Right hindlimb (tissue), 1 donor: ENCODE data around the gene SPTLC3.

Experiments used
- DNase-seq: peaks from one replicate; pipeline ENCODE4 v3.0.0-alpha.2; 2018

SPTLC3 gene

DNA sequence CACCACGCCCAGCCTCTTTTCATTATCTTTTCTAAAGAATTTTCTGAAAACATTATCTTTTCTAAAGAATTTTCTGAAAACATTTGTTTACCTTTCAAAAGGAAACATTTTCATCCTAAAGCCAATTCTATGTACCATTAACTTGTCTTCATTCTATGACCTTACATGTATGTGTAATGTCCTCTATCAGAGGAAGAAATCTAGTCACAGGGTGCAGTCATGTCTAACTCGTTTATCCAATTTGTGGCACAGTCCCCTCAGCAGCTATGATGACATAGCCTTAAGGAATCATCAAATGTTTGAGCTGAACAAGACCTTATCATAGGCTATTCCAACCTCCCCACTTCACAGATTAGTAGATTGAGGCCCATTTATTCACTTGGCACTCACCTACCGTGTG is 21.5 kb upstream of the SPTLC3 start:
- DNase-seq = no peak

DNA sequence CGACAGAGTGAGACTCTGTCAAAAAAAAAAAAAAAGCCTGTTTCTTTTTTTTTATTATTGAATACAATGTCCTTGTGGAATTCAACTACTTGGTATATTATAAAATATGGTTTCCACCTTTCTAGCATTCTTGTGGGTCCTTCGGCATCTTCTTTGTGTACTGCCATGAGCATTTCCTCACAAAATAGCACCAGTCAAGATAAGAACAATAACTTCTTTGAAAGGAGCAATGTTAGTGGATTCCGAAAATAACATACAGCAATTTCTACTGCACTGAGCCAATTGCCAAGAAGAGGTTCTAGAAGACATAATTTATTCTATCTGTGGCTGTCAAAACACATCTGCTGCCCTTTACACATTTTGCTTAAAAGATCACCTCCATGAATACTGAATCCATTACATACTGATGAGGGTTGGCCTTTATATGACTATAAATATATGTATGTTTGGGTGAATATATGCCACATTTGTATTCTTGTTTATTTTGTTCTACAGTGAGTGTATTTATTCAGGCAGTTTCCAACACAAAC is 19.1 kb upstream of the SPTLC3 start:
- no peak for DNase-seq

DNA sequence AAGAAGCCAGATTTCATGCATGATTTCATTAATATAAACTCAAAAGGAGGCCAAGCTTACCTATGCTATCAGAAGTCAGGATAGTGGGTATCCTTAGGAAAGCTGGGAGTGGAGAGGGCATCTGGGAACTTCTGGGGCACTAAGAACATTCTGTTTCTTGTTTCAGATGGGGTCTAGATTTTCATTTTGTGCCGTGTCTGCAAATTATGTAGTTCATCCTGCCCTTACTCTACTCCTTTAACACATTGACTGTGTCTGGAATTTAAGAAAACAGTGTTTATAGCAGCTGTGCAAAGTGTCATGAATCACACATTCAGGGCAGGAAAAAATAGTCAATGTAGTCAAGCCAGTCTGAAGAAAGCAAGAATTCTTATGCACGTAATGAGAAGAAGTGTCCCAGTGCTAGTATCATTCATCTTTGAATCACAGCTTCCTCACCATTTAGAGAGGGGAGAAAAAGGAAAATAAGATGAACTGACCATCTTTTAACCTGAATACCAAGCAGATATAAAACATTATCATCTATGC is 11.6 kb upstream of the SPTLC3 start:
- no peak for DNase-seq

DNA sequence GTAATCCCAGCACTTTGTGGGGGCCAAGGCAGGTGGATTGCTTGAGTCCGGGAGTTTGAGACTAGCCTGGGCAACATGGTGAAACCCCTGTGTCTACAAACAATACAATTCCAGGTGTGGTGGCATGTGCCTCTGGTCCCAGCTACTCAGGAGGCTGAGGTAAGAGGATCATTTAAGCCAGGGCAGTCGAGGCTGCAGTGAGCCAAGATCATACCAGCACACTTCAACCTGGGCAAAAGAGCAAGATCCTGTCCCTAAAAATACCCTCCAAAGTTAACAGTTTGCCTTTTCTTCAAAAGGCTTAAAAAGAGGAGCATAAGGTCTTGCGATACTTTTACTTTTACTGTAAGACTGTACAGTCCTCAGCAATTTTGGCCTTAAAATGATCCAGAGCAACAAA is 10.7 kb upstream of the SPTLC3 start:
- DNase-seq = no peak

DNA sequence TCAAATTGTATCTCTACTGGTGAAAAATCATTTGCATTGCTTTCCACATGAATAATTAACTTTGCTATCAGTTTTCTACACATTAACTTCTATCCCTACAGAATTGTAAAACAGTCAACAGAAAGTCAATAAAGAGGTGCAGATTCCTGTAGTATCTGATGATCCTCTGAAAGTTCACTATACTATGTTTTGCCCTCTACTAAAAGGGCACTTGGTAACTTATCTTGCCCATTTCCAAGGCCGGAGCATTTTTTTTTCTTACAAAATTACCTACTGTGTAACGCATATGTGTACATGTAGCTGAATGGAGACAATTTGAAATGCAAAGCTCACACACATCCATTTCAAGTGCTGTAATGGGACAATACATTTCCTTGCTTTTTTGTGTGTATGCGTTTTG is 9.6 kb upstream of the SPTLC3 start:
- DNase-seq = no peak

DNA sequence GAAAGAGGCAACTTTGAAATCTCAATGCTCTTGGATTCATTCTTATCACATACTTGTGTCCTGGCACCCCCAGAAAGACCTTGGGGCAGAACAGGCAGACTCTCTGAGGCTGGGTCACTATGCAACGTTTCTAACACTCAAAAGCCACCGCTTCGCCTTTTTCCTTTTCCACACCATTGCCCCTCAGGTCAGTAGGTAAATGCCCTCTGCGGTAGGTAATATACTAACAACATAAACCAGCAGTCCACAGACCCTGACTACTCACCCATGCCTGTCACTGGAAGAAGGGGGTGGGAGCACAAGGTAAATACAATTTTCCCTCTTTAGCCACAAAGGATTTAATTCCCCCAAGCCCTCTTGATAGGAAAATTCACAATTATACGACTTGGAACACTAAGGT is 6.5 kb upstream of the SPTLC3 start:
- no peak for DNase-seq

DNA sequence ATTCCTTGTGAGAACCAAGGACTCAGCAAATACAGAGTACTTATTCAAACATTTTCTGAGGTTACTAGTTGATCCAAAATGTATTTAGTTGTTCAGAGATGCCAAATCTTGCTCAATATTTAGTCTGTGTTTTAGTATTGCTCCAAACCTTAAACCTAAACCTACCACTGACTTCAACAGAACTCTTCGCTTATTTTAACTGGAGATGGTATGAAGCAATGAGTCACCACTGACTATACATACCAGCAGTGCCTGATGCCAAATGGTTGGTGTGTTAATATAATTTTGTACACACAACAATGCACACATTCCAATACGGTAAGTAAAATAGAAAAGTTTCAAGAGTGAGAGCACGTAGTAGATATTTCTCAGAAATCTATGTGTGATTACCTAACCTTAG is 1.9 kb upstream of the SPTLC3 start:
- no peak for DNase-seq

DNA sequence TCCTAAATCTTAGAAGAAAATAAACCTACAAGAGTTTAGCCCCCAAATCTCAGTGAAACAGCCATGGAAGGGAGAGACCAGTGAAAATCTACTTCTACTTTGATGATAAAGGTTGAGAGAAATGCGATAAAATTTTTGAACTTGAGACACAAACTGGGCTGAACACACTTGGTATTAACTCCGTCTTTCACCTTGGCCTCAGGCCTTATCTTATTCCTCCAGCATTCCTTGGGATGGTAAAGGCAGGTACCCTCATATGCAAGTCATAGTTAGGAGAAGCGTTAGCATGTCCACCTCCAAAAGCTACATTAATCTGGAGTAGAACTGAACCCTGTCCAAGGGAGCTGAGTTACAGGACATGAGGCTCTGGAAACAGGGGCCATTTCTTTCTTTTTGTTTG is 1.2 kb upstream of the SPTLC3 start:
- DNase-seq = no peak

DNA sequence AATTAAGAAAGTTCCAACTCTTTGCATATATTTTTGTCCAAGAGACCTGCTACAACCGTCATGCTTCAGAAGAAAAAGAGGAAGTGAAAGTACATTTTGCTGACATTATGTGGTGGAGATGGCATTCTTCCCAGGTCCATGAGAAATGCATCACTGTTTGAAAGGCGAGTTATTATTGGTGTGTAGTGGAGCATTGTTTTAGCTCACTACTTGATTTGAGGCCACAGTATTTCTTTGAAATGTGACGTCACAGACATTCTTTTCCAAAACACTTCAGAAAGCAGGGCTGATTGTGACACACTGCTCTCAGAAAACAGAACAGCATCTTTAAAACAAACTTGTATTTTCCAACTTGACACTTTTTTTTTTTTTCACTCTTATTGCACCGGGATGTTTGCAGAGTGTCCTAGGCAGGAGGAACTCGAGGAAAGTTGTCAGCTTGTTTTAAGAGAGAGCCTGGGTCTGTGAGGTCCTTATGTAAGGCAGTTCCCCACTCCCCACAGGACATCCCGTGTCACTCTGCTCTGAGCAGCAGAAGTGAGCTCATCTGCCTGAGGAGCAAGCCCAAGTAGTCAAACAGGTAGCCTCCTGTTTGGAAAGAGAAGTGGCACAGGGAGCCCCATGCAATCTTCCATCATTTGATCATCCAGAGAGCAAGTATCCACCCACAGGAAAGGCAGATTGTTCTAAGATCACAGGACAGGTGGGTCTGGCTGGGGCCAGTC is 1.1 kb downstream of the SPTLC3 start:
- DNase-seq = peak; percentile 66

DNA sequence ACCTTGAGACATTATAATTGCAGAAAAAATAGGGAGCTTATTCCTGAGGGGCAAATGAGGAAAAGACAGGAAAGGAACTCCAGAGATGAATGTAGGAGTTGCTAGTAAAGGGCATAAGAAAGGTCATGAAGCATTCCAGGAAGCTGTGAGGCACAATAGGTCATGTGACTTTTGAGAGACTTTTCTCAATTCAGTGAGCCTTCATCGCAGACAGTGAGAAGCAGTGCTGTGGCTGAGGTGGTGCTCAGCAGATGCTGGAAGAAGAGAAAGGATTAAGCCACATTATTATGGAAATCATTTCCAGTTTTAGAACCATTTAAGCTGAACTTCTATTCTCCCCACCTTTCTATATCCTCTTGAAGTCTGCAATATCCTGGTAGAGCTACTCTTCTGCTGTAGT is 4.1 kb downstream of the SPTLC3 start:
- DNase-seq = no peak

DNA sequence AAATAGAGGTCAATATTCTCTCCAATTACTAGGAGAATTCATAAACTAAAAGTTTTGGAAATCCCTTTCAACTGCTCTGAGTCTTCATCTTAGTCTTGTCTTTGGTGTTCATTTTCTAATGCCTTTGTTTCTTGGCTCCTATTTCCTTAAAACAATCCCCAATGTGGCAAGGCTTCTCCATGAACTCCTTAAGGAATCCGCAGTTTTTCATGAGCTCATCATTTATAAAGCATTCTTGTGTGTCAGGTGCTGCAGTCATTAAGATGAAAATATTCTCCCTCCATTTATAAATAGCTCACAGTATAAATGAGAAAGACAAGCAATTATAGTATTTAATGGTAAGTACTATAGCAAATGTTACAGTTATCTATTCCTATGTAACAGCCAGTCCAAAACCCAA is 4.6 kb downstream of the SPTLC3 start:
- no peak for DNase-seq

DNA sequence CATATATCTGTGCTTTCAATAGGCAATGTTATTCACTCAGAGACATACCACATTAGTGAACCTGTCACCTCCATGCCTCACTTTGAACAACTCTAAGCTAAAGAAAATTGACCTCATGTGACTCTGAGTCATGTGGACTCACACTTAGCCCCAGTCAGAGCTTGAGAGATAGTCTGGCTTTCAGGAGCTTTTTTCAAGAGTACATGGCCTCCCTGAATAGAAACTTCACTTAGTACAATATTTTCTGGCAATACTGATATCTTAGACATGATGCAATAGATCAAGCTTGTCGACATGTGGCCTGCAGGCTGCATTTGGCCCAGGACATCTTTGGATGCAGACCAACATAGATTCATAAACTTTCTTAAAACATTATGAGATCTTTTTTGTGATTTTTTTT is 8.5 kb downstream of the SPTLC3 start:
- no peak for DNase-seq

DNA sequence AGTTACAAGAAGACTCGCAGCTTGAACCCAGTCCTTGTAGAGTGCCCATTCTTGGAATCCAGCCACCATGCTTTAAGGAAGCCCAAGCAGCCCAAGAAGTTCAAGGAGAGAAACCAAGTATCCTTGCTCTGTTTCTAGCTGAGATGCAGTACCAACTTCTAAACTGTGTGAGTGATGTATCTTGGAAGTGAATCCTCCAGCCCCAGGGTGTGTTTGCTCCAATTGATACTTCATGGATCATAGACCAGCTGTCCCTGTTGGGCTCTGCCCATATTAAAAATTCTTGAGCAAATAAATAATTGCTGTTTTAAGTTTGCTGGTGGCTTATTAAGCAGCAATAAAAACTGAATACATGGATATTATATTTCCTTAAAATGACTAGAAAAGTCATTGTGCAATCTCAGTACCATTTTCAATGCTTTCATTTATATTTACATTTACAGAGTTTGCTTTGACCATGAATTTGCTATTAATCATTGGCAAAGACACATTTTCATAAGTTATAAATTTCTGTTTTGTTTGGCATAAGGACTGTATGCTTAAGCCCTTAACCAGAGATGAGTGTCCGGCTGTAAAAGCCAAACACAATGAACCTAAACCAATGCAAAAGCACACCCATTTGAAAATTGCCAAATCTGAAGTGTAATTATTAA is 9.2 kb downstream of the SPTLC3 start:
- DNase-seq = no peak

DNA sequence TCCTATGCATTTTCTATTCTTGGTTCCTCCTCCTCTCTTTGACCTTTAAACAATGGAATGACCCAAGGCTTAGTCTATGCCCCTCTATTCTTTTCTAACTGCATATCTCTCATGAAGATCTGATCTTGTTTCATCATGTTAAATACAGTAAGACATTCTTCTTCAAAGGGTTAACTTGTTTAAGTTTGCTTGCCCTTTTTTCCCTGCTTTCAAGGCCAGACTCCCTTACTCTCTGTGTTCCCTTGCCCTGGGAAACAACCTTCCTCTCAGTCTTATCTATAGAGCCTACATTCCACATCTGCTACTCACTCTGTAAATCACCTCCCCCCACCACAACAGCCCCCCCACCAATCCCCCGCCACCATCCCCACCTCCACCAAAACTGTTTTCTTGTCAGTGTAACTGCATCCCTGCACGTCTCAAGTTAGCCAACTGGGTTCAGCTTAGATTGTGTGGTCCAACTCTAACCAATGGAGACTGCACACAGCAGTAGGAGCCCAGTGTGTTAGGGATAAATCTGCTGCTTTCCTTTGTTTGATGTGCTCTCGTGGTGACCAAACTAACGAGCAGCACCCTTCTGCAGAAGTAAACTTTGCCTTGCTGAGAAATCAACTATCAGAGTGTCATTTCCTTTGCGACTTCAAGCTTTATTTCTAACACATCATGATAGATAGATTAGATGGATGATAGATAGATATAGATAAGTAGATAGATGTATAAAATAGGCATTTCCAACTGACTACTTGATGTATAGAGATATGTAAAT is 12.6 kb downstream of the SPTLC3 start:
- DNase-seq = no peak

DNA sequence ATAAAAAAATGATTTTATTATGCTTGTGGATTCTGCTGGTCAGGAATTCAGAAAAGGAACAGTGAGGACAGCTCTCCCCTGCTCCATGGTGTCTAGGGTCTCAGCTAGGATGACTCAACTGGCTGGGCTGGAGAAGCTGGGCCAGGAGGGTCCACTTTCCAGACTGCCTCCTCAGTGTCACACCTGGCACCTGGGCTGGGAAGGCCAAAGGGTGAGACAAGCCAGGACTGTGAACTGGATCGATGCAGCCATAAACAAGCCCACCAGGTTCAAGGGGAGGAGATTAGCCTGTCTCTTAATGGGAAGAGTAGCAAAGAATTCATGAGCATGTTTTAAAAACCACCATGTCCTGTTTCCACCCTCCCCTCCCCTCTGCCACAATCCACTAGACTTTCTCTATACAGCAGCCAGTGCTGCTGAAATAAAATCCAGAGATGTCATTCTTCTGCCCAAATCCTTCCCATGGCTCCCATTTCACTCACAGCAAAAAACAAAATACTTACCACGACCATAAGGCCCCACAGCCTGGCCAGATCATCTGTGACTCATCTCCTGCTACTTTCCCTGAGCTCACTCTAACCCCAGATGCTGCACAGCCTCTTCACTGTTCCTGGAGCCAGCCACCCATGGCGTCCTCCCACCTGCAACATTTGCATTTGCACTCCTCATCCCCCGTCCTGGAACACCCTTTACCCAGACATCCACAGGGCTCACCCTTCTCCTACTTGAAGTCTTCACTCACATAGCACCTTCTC is 13.8 kb downstream of the SPTLC3 start:
- no peak for DNase-seq

DNA sequence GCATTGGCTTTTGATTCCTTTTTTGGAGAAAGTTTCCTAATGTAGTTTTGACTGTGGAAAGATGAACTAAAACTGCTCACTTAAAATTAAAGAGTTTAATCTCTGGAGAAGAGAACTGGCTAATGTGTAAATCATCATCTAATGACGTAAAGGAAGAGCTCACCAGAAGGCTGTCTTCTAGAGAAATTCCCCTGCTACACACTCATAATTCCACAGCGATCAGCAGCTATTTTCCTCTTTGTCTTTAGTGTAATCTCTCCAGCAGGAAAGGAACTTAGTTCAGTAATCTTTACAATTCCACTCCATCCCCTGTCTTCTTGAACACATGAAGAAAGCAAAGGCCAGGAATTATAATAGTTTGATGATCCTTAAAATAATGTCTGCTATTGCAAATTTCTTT is 15.8 kb downstream of the SPTLC3 start:
- DNase-seq = no peak

DNA sequence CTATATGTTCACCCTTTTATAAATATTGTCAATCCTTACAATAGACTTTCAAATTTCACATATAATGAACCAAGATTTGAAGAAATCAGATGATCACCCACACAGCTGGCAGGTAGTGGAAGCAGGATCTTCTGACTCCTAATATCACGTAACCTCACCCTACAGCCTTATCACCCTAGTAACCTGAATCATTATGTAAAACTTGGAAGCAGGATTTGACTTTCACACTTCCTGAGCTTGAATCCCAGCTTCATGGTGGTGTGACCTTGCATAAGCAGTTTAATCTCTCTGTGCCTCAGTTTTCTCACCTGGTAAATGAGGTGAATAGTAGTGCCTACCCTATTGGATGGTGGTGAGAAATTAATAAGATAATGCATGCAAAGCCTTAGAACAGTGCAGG is 16.4 kb downstream of the SPTLC3 start:
- DNase-seq = no peak

DNA sequence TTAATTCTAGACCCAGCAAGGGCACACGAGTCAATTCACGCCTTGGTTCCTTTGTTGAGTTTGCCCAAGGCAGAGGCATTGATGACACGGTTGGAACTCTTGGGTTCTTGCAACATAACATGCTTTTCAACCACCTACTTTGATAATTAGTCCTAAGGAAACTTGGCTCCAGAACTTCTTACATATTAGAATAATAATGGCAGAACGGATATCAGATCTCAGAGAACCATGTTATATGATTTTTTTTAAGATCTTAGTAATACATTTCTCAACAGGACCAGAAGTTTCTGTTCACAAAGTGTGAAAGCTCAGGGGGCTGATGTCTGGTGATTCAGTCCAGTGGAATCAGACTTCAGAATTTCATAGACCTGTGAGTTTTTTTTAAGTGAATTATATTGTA is 19.2 kb downstream of the SPTLC3 start:
- DNase-seq = no peak

DNA sequence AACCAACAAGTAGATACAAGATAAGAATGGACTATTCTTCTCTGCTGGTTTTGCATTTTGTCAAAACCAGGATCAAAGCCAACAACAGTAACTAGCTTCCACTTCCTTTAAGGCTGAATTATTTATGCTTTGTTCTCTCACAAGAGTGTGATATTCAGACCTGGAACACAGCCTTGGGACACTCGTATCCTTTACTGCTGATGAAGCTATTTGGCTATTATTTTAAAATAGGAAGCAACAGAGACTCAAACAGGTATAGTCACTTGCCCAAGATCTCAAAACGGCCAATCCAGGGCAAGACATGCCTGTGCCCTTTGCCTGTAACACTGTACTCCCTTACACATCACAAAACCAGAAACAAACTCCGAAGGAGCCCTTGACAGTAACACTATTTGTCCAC is 19.9 kb downstream of the SPTLC3 start:
- DNase-seq = no peak

DNA sequence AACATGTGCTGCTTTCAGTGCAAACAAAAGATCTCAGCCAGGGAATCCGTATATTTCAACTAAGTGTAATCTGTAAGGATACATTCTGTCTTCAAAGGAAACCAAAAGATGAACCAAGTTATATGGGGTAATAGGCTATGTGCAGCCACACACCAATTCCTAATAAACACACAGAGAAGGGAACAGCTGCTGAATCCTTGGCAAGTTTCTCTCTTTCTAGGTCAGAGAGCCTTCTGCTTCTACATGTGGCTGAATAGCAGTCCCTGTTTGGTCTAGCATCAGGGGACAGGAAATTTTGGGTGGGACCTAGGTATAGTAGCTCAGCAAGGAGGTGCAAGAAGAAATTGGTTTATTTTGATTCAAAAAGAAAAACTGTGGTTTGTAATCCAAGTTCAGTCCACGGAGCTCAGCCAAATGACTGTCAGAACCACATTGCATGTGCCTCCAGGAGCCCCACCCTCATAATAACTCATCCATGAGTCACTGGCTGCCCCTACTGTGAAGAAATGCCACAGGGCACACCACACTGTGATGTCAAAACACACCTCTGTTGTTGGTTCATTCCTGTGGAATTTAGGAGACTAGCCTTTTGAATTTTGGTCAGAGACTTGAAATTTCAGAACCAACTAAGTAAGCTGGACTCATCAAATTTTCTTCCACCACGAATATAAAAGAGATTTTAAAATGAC is 21.1 kb downstream of the SPTLC3 start:
- no peak for DNase-seq

DNA sequence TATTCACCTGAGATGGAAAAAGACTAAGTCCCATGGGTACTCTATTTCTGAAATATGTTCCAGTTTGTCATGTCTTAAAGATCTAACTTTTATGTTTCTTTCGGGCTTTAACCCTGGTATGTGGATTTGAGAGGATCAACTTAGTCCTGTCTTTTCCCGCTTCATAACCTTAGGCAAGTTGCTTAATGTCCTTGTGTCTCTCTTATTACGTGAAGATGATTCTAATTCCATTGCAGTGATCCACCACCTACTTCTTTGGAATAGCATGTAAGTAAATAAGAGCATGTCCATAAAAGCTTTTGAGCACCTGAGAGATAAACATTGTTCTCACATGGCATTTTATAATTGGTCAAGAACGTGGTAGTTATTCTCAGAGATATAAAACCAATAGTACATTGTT is 23.0 kb downstream of the SPTLC3 start:
- no peak for DNase-seq

DNA sequence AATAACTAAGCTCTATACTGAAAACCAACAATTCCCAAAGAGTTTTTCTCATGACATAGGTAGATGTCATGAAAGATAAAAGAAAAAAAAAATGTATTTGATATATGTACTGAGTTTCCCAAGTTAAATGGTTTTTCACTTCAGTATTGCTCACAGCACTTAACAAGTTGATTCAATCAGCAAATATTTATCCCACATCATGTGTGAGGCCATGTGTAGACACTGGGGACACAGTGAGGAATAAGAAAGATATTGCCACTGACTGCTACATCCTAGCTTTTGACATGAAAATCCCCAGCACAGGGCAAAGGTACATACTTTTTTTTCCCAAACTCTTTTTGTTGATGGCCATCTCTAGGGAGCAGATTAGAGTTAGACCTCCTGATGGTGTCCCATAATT is 25.3 kb downstream of the SPTLC3 start:
- no peak for DNase-seq
